GM21737 (cell line): ENCODE data around the gene ARG2.
A peak's percentile ranks its signal among the peaks of the same experiment; 100 is the strongest.

Experiments
- ATAC-seq: cut with Tn5 transposase; IDR thresholded peaks from one replicate; pipeline ENCODE4 v1.9.1; 2021; ENCODE audit warnings: mild to moderate bottlenecking, moderate library complexity; ENCODE audit not compliant: unreplicated experiment

The ARG2 gene

GRCh38 chr14:67636361-67636919 lies 16.7 kb downstream of the ARG2 start:
- no peak for ATAC-seq

GRCh38 chr14:67638642-67639041 lies 18.9 kb downstream of the ARG2 start:
- no peak for ATAC-seq

DNA sequence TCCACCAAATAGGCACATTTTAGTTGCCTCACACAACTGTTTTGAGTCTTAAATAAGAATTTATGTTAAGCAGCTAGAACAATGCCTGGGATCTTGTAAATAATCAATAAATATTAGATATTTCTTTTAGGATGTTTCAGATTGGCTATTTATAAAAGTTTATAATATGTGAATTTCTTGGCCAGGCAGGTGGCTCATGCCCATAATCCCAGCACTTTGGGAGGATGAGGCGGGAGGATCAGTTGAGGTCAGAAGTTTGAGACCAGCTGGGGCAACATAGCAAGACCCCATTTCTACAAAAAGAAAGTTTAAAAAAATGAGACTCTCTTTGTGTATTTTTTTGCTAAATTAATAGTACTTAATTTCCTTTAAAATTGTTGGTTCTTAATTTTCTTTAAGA lies 21.8 kb downstream of the ARG2 start:
- no peak for ATAC-seq

DNA sequence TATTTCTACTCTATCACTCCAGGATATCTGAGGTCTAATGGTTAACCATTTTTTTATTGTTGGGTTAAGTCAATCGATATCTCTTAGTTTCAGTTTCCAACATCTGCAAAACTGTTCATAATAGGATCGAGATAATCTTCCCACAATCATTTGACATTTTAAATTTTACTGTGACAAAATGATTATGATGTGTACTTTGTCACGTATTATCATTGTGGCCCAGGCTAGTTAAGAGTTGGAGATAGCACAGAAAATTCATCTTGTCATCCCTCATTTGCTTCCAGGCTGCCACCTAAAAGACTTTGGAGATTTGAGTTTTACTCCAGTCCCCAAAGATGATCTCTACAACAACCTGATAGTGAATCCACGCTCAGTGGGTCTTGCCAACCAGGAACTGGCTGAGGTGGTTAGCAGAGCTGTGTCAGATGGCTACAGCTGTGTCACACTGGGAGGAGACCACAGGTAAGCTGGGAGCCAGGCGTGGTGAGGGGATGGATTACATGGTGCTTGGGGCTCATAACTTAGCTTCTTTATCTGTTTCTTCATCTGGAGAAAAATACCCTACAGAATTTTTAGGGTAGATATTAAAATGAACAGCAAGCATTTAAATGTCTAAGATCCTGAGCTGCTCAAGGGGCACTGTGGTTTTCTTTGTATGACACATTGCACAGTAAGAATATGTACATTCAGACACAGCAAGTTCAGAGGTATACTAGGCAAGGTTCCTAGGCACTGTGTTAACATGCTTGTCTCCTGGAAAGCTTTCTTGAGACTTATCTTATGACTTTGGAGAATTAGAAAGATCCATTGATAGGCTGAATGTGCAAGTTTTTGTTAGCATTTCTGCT lies 22.4 kb downstream of the ARG2 start:
- ATAC-seq = no peak

DNA sequence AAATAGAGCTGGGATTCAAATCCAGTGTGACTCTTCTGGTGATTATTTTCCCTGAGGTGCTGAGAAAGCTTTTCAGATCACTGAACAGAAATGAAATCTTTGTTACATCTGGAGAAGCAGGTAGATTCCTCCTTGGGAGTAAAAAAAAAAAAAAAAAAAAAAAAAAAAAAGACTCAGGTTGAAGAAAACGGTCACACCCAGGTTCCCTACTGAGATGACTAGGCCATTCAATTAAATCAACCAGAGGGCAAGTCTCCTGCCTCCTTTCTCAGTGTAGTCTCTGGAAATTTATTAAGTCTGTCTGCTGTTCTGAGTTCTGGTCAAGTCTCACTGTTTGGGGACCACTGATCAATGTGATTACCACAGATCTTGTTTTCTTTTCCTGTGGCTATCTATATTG lies 24.0 kb downstream of the ARG2 start:
- ATAC-seq = no peak

- no peak for ATAC-seq
These were observed 24.7 kb downstream of the ARG2 start for GRCh38 chr14:67644428-67644827.

- no peak for ATAC-seq
These were observed 25.7 kb downstream of the ARG2 start for GRCh38 chr14:67645414-67645813.

DNA sequence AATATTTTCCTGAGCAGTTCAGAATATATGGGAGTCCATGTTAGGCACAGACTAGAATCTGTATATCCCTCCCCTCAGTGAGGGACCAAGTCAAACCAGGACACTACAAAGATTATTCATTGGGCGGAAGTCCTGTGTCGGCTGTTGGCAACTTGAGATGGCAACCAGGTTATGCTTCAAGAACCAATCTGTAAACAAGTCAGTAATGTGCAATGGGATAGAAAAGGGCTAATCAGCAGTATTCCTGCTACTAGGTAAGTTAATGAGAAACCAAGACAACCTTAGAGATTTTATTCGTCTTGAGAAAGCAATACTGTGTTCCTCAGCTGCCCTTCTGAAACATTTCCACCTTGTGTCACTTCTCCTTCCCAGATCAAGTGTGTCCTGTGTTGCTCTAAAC lies 26.4 kb downstream of the ARG2 start:
- no peak for ATAC-seq

GRCh38 chr14:67650151-67650550 lies 30.4 kb downstream of the ARG2 start:
- ATAC-seq = no peak

GRCh38 chr14:67650694-67651093 lies 31.0 kb downstream of the ARG2 start:
- ATAC-seq = no peak

DNA sequence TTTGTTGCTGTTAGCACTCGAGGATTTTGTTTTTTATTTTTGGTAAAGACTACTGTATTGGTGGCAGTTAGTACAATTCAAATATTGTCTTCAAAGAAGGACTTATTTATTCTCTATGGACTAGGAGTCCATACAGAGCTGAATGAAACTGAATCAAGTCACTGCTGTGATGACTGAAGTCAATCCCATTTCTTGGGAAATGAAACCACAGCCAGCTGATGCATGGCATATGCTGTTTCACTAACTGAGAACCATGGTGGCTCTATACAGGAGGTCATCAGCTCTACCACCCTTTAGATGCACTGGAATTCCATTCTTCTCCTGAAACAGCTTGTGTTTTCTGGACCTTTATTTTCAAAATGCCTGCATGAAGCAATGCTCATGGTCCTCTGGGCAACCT lies 32.5 kb downstream of the ARG2 start:
- ATAC-seq = no peak

GRCh38 chr14:67653651-67654280 lies 34.0 kb downstream of the ARG2 start:
- ATAC-seq = no peak

DNA sequence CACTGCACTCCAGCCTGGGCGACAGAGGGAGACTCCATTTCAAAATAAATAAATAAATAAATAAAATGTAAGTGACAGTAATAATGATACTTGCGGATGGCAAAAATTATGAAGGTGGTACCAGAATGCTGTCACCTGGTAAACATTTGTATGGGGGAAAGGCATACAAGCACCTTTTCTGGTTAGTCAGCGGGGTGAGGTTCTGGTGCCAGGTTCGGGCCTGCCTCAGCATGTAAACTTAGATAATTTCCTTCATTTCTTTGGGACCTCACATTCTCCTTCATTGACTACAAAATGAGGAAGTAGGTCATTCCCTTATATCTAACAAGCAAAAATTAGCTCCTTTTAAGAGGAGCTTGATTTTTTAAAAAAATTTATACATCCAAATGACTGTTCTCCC lies 43.9 kb downstream of the ARG2 start:
- ATAC-seq = no peak

DNA sequence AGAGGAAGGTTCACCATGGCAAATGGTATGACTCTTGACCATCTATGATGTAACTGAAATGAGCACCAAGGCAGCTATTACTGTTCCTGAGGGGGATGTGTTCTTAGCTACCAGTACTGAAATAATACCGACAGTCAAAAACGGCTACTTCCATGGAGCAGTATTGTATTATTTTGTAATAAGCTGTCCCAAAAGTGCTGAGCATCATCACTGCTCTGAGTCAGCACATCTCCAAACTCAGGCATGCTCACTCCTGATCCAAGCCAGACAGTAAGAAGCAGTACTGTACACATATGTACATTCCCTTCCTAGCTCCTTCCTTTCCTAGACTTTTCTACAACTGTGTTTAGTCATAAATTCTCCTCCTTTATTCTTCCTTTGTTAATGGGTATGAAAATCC lies 46.1 kb downstream of the ARG2 start:
- ATAC-seq = no peak

DNA sequence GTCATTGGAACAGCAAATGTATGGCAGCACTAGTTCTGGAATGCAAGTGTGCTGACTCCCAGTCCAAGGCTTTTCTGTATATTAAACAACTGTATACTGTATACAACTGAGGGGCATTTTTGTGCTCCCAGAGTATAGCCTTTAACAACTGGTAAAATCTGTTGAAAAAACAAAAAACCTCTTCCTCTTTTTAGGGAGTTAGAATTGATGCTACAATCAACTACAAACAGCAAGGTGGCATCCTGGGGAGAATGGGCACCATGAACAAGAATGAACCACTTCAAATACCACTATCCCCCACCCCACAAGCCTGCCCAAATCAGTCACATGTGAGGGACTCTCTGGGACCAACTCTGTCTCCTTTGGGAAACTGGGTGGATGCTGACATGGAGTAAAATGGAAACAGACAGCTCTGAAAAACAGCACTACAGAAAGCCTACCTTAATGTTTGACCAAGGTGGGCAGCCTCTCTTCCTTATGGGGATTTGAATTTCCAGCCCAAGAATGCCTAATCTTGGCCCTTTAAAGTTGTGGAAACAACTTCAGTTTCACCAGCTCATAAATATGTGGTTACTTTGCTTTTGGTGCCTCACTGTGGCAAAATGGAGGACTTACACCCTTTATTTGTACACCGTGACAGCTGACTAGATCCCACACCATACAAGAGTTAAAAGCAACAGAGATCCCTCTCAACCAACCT lies 47.2 kb downstream of the ARG2 start:
- peak; percentile 55 for ATAC-seq

DNA sequence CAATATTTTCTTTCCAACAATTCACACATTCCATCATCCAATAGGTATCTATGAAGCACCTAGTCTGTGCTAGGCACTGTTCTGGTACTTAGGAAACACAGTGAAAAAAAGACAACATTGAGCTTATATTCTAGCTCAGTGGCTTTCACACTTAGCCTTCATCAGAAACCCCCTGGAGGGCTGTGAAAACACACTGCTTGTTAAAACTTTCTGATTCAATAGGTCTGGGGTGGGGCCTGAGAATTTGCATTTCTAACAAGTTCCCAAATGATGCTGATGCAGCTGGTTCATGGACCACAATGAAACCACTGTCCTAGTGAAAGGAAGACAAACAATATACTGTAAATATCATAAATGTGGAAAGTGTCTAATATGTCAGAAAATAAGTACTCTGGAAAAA lies 48.8 kb downstream of the ARG2 start:
- ATAC-seq = peak; percentile 48

- ATAC-seq = no peak
These were observed 53.7 kb downstream of the ARG2 start for GRCh38 chr14:67673451-67673850.

GRCh38 chr14:67674139-67674479 lies 54.4 kb downstream of the ARG2 start:
- peak; percentile 39 for ATAC-seq

DNA sequence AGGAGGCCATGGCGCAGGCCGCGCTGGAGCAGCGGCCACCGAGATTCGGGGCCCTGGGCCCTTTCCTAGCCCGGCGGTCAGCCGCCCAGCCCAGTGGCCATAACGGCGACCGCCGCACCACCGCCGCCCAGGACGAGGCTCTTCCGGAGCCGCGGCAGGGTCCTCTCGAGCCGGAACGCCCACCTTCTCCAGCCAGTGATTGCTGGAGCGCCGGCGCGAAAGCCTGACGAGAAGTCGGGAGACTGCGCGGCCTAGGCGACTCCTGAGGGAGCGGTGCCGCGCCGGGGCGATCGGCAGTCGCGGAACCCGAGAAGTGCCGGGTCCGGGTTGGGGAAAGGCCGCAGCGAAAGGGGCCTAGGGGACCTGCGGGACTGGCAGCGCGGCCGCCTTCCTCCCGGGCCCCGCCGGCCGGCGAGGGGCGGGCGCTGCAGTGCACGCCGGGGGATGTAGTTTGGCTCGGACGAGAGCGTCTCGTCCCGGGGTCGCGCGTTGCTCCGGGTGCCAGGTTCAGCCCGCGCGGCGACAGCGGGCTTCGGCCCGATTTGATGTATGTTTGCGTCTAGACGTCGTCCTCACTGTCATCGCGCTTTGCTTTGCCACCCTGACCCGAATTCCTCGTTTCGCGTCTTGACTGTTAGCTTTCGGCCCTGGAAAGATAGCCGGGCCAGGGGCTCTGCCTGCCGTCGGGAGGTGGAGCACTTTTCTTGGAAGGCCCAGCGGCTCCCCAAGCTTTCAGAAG lies 54.9 kb downstream of the ARG2 start, which contains the start of gene VTI1B:
TSS of gene VTI1B (minus strand) at position 153 of the 739 bp plus-strand sequence. CDS start at position 10, 143 bp downstream.
- peak; percentile 85 for ATAC-seq

GRCh38 chr14:67675219-67675582 lies 55.5 kb downstream of the ARG2 start:
- no peak for ATAC-seq

- ATAC-seq = no peak
These were observed 59.3 kb downstream of the ARG2 start for GRCh38 chr14:67679006-67679405.
